ENCODE data around the gene GTPBP10. TPM values are rescaled to one million over a fixed set of nuclear protein-coding genes. Genes with fewer than 3 reads are reported as not detected.

Gene GTPBP10
- total RNA-seq, 1 experiment from 2014 or later, result 26.8 TPM

GRCh38 chr7:90387470-90388240 is 41.1 kb downstream of the GTPBP10 start:
- Histone ChIP-seq H4K20me1 (ENCODE audit: insufficient read depth, low read depth, low read length) (no peaks in the 10 kb centered on the region), H3K9me3 (ENCODE audit: low read length) (no peaks in the 10 kb centered on the region), H3K4me3 (ENCODE audit: low read length) (no peak overlapping the region), H3K79me2 (ENCODE audit: low read length) (no peaks in the 10 kb centered on the region), H3K36me3 (ENCODE audit: insufficient read depth, low read length) (peaks cover 57% of the 10 kb centered on the region), H2AFZ (ENCODE audit: low read length) (no peak overlapping the region), H3K9ac (ENCODE audit: low read length) (no peak overlapping the region), H3K4me1 (ENCODE audit: low read length) (no peaks in the 10 kb centered on the region), H3K4me2 (ENCODE audit: low read depth, low read length, poor library complexity, severe bottlenecking) (no peak overlapping the region), H3K27me3 (ENCODE audit: low read length) (no peaks in the 10 kb centered on the region), H3K27ac (ENCODE audit: low read length) (no peak overlapping the region), H3K9me2 (replicated peaks; ENCODE audit: insufficient read depth, low read length) (no peaks in the 10 kb centered on the region)
- no peak for DNase-seq

DNA sequence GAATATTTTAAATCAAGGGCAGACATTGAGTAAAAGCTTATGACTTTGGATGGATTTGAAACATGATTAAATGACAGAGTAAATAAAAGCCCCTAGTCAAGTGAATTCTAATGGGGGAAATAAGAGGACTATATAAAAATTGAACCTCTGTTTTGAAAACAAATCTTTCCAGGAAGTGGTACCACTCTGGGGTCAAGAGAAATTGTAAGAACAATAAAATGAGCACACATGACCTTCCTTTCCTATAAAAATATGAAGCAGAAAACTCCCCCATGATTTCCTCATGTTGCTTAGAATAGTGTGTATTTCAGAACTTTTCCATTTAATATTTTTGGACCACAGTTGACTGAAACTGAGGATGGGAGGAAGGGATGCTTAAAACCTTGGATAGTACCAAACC is 44.4 kb downstream of the GTPBP10 start:
- Histone ChIP-seq H3K4me3 (ENCODE audit: low read length) (no peak overlapping the region), H3K4me2 (ENCODE audit: low read depth, low read length, poor library complexity, severe bottlenecking) (no peak overlapping the region), H3K9me2 (replicated peaks; ENCODE audit: insufficient read depth, low read length) (no peaks in the 10 kb centered on the region), H3K27ac (ENCODE audit: low read length) (no peak overlapping the region), H3K27me3 (ENCODE audit: low read length) (no peaks in the 10 kb centered on the region), H3K36me3 (ENCODE audit: insufficient read depth, low read length) (peaks cover 27% of the 10 kb centered on the region), H4K20me1 (ENCODE audit: insufficient read depth, low read depth, low read length) (no peaks in the 10 kb centered on the region), H3K79me2 (ENCODE audit: low read length) (no peaks in the 10 kb centered on the region), H2AFZ (ENCODE audit: low read length) (no peak overlapping the region), H3K4me1 (ENCODE audit: low read length) (no peaks in the 10 kb centered on the region), H3K9ac (ENCODE audit: low read length) (no peak overlapping the region), H3K9me3 (ENCODE audit: low read length) (no peaks in the 10 kb centered on the region)
- no peak for DNase-seq

- no peaks in the 10 kb centered on the region for H4K20me1 ChIP-seq (ENCODE audit: insufficient read depth, low read depth, low read length)
- no peaks in the 10 kb centered on the region for H3K27me3 ChIP-seq (ENCODE audit: low read length)
- no peaks in the 10 kb centered on the region for H3K79me2 ChIP-seq (ENCODE audit: low read length)
- no peak overlapping the region for H3K4me3 ChIP-seq (ENCODE audit: low read length)
- DNase-seq, result no peak
- peaks cover 21% of the 10 kb centered on the region for H3K36me3 ChIP-seq (ENCODE audit: insufficient read depth, low read length)
- no peaks in the 10 kb centered on the region for H3K9me2 ChIP-seq (replicated peaks; ENCODE audit: insufficient read depth, low read length)
- no peak overlapping the region for H3K27ac ChIP-seq (ENCODE audit: low read length)
- no peak overlapping the region for H2AFZ ChIP-seq (ENCODE audit: low read length)
- no peaks in the 10 kb centered on the region for H3K9me3 ChIP-seq (ENCODE audit: low read length)
- H3K4me2 ChIP-seq (ENCODE audit: low read depth, low read length, poor library complexity, severe bottlenecking), result no peak overlapping the region
- no peak overlapping the region for H3K9ac ChIP-seq (ENCODE audit: low read length)
- H3K4me1 ChIP-seq (ENCODE audit: low read length), result no peaks in the 10 kb centered on the region
These were observed 45.0 kb downstream of the GTPBP10 start for GRCh38 chr7:90391488-90391887.

- DNase-seq, result no peak
- no peak overlapping the region for H3K4me3 ChIP-seq (ENCODE audit: low read length)
- H2AFZ ChIP-seq (ENCODE audit: low read length), result no peak overlapping the region
These were observed 49.9 kb downstream of the GTPBP10 start for GRCh38 chr7:90396420-90396819.

GRCh38 chr7:90401989-90402388 is 55.5 kb downstream of the GTPBP10 start:
- DNase-seq, result no peak
- peaks cover 9% of the 10 kb centered on the region for H3K4me1 ChIP-seq (ENCODE audit: low read length)
- no peaks in the 10 kb centered on the region for H3K27me3 ChIP-seq (ENCODE audit: low read length)
- H3K4me2 ChIP-seq (ENCODE audit: low read depth, low read length, poor library complexity, severe bottlenecking), result no peak overlapping the region
- no peak overlapping the region for H3K9ac ChIP-seq (ENCODE audit: low read length)
- H3K9me3 ChIP-seq (ENCODE audit: low read length), result no peaks in the 10 kb centered on the region
- no peak overlapping the region for H2AFZ ChIP-seq (ENCODE audit: low read length)
- H3K4me3 ChIP-seq (ENCODE audit: low read length), result no peak overlapping the region
- no peak overlapping the region for H3K27ac ChIP-seq (ENCODE audit: low read length)
- no peaks in the 10 kb centered on the region for H4K20me1 ChIP-seq (ENCODE audit: insufficient read depth, low read depth, low read length)
- H3K9me2 ChIP-seq (replicated peaks; ENCODE audit: insufficient read depth, low read length), result no peaks in the 10 kb centered on the region
- no peaks in the 10 kb centered on the region for H3K79me2 ChIP-seq (ENCODE audit: low read length)
- no peaks in the 10 kb centered on the region for H3K36me3 ChIP-seq (ENCODE audit: insufficient read depth, low read length)

More at GRCh38 chr7:90396420-90396819, 49.9 kb downstream of the GTPBP10 start:
- Histone ChIP-seq H3K27ac (ENCODE audit: low read length) (no peak overlapping the region), H3K9me3 (ENCODE audit: low read length) (no peaks in the 10 kb centered on the region), H3K4me2 (ENCODE audit: low read depth, low read length, poor library complexity, severe bottlenecking) (no peak overlapping the region), H3K27me3 (ENCODE audit: low read length) (no peaks in the 10 kb centered on the region), H3K9ac (ENCODE audit: low read length) (no peak overlapping the region), H3K36me3 (ENCODE audit: insufficient read depth, low read length) (no peaks in the 10 kb centered on the region), H3K79me2 (ENCODE audit: low read length) (no peaks in the 10 kb centered on the region), H3K9me2 (replicated peaks; ENCODE audit: insufficient read depth, low read length) (no peaks in the 10 kb centered on the region), H4K20me1 (ENCODE audit: insufficient read depth, low read depth, low read length) (no peaks in the 10 kb centered on the region), H3K4me1 (ENCODE audit: low read length) (no peaks in the 10 kb centered on the region)

DNA sequence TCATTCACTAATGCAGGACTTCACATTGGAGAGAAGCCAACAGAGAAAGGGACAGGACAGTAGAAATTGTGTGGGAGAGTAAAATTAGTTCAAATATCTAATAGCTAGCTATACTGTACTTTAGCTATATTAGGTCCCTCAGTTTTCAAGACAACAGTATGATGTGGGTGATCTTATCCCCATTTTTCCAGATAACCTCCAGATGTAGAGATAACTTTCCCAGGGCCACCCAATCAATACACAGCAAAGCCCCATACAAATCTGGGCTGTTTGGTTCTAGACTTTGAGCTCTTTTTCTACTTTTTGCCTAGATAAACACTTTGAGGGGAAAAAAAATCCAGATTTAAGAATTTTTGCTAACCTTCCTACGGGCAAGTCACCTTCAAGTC is 56.3 kb downstream of the GTPBP10 start:
- no peaks in the 10 kb centered on the region for H3K79me2 ChIP-seq (ENCODE audit: low read length)
- no peaks in the 10 kb centered on the region for H4K20me1 ChIP-seq (ENCODE audit: insufficient read depth, low read depth, low read length)
- H3K9ac ChIP-seq (ENCODE audit: low read length), result no peak overlapping the region
- H3K9me2 ChIP-seq (replicated peaks; ENCODE audit: insufficient read depth, low read length), result no peaks in the 10 kb centered on the region
- peak overlapping the region; percentile 76 for H3K4me3 ChIP-seq (ENCODE audit: low read length)
- H3K27ac ChIP-seq (ENCODE audit: low read length), result no peak overlapping the region
- peak overlapping the region; percentile 87 for H3K4me2 ChIP-seq (ENCODE audit: low read depth, low read length, poor library complexity, severe bottlenecking)
- H3K9me3 ChIP-seq (ENCODE audit: low read length), result no peaks in the 10 kb centered on the region
- peaks cover 9% of the 10 kb centered on the region for H3K4me1 ChIP-seq (ENCODE audit: low read length)
- H2AFZ ChIP-seq (ENCODE audit: low read length), result peak overlapping the region; percentile 89
- H3K36me3 ChIP-seq (ENCODE audit: insufficient read depth, low read length), result no peaks in the 10 kb centered on the region
- DNase-seq, result no peak
- H3K27me3 ChIP-seq (ENCODE audit: low read length), result no peaks in the 10 kb centered on the region

GRCh38 chr7:90403174-90404113 is 56.9 kb downstream of the GTPBP10 start, which contains the start of gene CLDN12:
Gene CLDN12 (plus strand): TSS chr7:90403461. CDS start chr7:90412677, 9,216 bp downstream.
- DNase-seq, result peak; percentile 85
- peak within 1 kb of the TSS; percentile 89 for H2AFZ ChIP-seq (ENCODE audit: low read length)
- no peaks in the 10 kb centered on the region for H3K9me3 ChIP-seq (ENCODE audit: low read length)
- H3K4me3 ChIP-seq (ENCODE audit: low read length), result peak within 1 kb of the TSS; percentile 76
- H3K27me3 ChIP-seq (ENCODE audit: low read length), result no peaks in the 10 kb centered on the region
- H3K79me2 ChIP-seq (ENCODE audit: low read length), result no peaks in the 10 kb centered on the region
- H3K9ac ChIP-seq (ENCODE audit: low read length), result peak within 1 kb of the TSS; percentile 72
- H3K4me1 ChIP-seq (ENCODE audit: low read length), result peaks cover 9% of the 10 kb centered on the region
- no peaks in the 10 kb centered on the region for H3K36me3 ChIP-seq (ENCODE audit: insufficient read depth, low read length)
- H3K27ac ChIP-seq (ENCODE audit: low read length), result no peak within 1 kb of the TSS
- H4K20me1 ChIP-seq (ENCODE audit: insufficient read depth, low read depth, low read length), result no peaks in the 10 kb centered on the region
- H3K4me2 ChIP-seq (ENCODE audit: low read depth, low read length, poor library complexity, severe bottlenecking), result peak within 1 kb of the TSS; percentile 87
- no peaks in the 10 kb centered on the region for H3K9me2 ChIP-seq (replicated peaks; ENCODE audit: insufficient read depth, low read length)

DNA sequence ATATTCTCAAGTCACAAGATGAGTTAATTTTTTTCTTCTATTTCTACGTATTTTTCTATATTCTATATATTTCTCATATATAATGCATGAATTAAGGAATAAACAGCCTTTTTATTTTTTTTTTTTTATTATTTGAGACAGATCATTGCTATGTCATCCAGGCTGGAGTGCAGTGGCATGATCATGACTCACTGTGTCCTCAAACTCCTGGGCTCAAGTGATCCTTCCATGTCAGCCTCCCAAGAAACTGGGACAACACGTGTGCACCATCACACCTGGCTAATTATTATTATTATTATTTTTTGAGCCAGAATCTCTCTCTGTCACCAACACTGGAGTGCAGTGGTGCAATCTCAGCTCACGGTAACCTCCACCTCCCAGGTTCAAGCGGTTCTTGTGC is 58.3 kb downstream of the GTPBP10 start:
- no peaks in the 10 kb centered on the region for H4K20me1 ChIP-seq (ENCODE audit: insufficient read depth, low read depth, low read length)
- H3K79me2 ChIP-seq (ENCODE audit: low read length), result no peaks in the 10 kb centered on the region
- H3K9me3 ChIP-seq (ENCODE audit: low read length), result no peaks in the 10 kb centered on the region
- no peak overlapping the region for H2AFZ ChIP-seq (ENCODE audit: low read length)
- peaks cover 9% of the 10 kb centered on the region for H3K4me1 ChIP-seq (ENCODE audit: low read length)
- DNase-seq, result no peak
- no peaks in the 10 kb centered on the region for H3K27me3 ChIP-seq (ENCODE audit: low read length)
- no peaks in the 10 kb centered on the region for H3K9me2 ChIP-seq (replicated peaks; ENCODE audit: insufficient read depth, low read length)
- no peak overlapping the region for H3K9ac ChIP-seq (ENCODE audit: low read length)
- no peak overlapping the region for H3K27ac ChIP-seq (ENCODE audit: low read length)
- no peaks in the 10 kb centered on the region for H3K36me3 ChIP-seq (ENCODE audit: insufficient read depth, low read length)
- peak overlapping the region; percentile 76 for H3K4me3 ChIP-seq (ENCODE audit: low read length)
- H3K4me2 ChIP-seq (ENCODE audit: low read depth, low read length, poor library complexity, severe bottlenecking), result peak overlapping the region; percentile 87
